ENCODE data around the gene DNAI1.

Gene DNAI1

GRCh38 chr9:34491596-34491995, 33.0 kb downstream of the DNAI1 start:
- no peak for DNase-seq

GRCh38 chr9:34492051-34492450, 33.4 kb downstream of the DNAI1 start:
- DNase-seq: no peak

GRCh38 chr9:34493972-34494535, 35.4 kb downstream of the DNAI1 start:
- DNase-seq: peak; percentile 52

- peak; percentile 29 for DNase-seq
These were observed 37.6 kb downstream of the DNAI1 start for GRCh38 chr9:34496149-34496712.

- no peak for DNase-seq
These were observed 39.9 kb downstream of the DNAI1 start for GRCh38 chr9:34498553-34498952.

- DNase-seq: no peak
These were observed 40.5 kb downstream of the DNAI1 start for GRCh38 chr9:34499076-34499475.

- DNase-seq: peak; percentile 39
These were observed 42.1 kb downstream of the DNAI1 start for GRCh38 chr9:34500623-34501267.

GRCh38 chr9:34501372-34501771, 42.8 kb downstream of the DNAI1 start:
- no peak for DNase-seq

- peak; percentile 60 for DNase-seq
These were observed 43.4 kb downstream of the DNAI1 start for GRCh38 chr9:34501889-34502425.

GRCh38 chr9:34502471-34502870, 43.9 kb downstream of the DNAI1 start:
- no peak for DNase-seq

- DNase-seq: no peak
These were observed 44.3 kb downstream of the DNAI1 start for GRCh38 chr9:34502891-34503290.

GRCh38 chr9:34503406-34503805, 44.8 kb downstream of the DNAI1 start:
- no peak for DNase-seq

- no peak for DNase-seq
These were observed 46.9 kb downstream of the DNAI1 start for GRCh38 chr9:34505370-34506120.

GRCh38 chr9:34506623-34507022, 48.0 kb downstream of the DNAI1 start:
- no peak for DNase-seq

GRCh38 chr9:34507556-34507955, 49.0 kb downstream of the DNAI1 start:
- no peak for DNase-seq

GRCh38 chr9:34507966-34508365, 49.4 kb downstream of the DNAI1 start:
- no peak for DNase-seq

GRCh38 chr9:34508463-34508862, 49.9 kb downstream of the DNAI1 start:
- DNase-seq: no peak

GRCh38 chr9:34508951-34509350, 50.3 kb downstream of the DNAI1 start:
- DNase-seq: no peak

- no peak for DNase-seq
These were observed 52.2 kb downstream of the DNAI1 start for GRCh38 chr9:34510497-34511468.

- no peak for DNase-seq
These were observed 53.8 kb downstream of the DNAI1 start for GRCh38 chr9:34512131-34513078.

Measured in fibroblast of skin of back (primary cell).